HG03521 (cell line): ENCODE measurements around the gene FAXDC2.

ENCODE experiments used
- ATAC-seq: cut with Tn5 transposase; IDR thresholded peaks from one replicate; pipeline ENCODE4 v1.9.1; 2021; ENCODE audit warnings: mild to moderate bottlenecking, moderate library complexity; ENCODE audit not compliant: unreplicated experiment

FAXDC2 gene

GRCh38 chr5:154800582-154800981 lies 49.8 kb downstream of the FAXDC2 start:
- no peak for ATAC-seq

DNA sequence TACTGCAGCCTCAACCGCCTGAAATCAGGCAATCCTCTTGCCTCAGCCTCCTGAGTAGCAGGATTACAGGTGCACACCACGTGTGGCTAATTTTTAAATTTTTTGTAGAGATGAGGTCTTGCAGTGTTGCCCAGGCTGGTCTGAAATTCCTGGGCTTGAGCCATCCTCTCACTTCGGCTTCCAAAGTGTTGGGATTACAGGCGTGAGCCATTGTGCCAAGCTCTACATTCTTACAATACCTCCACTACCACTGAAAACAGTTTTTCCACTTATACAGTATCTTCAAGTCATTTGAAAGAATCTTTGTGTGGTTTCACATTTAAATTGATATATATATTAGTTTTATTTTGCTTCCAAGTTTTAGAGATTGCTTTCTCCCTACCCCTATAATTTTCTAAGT lies 52.6 kb downstream of the FAXDC2 start:
- ATAC-seq = no peak

DNA sequence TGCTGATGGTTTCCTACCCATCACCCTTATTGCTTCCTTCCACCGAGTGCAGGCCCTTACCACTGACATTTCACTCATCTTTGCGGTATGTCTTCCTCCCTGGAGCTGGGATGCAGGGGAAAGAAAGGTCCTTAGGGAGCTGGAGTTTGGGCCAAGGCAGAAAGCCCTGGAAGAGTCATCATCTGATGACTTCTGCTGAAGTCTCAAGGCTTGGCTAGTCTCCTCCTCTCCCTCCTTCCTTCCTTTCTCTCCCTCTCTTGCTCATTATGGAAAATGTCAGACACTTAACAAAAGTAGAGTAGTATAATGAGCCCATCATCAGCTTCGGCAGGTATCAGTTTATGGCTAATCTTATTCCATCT lies 55.2 kb downstream of the FAXDC2 start:
- ATAC-seq = no peak

DNA sequence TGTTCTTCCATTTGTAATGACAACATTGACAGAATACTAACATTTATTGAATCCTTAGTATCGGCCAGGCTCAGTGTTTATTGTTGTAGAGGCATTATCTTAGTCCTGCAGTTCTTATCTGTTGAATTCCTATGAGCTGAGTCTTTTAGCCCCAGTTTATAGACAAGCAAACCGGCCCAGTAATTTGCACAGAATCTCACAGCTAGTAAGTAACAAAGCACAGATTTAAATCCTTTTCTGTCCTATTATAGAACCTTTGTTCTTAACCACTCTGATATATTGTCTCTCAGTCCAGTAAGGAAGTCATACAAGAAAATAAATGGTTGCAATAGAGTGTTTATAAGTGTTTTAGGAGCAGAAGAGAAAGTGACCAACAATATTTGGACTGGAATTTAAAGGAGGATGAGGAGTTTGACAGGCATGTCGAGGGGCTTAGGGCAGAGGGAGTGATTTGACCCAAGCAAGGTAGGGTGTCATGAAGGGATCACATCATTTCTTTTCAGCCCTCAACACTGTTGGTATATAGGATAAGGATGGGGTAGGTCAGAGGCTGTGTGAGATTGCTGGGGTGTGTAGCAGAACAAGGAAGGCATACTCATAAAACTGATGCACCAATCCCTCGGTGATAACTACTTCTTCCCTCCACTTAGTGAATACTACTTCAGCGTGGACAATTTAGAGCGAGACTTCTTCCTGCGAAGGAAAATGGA lies 55.7 kb downstream of the FAXDC2 start:
- no peak for ATAC-seq

DNA sequence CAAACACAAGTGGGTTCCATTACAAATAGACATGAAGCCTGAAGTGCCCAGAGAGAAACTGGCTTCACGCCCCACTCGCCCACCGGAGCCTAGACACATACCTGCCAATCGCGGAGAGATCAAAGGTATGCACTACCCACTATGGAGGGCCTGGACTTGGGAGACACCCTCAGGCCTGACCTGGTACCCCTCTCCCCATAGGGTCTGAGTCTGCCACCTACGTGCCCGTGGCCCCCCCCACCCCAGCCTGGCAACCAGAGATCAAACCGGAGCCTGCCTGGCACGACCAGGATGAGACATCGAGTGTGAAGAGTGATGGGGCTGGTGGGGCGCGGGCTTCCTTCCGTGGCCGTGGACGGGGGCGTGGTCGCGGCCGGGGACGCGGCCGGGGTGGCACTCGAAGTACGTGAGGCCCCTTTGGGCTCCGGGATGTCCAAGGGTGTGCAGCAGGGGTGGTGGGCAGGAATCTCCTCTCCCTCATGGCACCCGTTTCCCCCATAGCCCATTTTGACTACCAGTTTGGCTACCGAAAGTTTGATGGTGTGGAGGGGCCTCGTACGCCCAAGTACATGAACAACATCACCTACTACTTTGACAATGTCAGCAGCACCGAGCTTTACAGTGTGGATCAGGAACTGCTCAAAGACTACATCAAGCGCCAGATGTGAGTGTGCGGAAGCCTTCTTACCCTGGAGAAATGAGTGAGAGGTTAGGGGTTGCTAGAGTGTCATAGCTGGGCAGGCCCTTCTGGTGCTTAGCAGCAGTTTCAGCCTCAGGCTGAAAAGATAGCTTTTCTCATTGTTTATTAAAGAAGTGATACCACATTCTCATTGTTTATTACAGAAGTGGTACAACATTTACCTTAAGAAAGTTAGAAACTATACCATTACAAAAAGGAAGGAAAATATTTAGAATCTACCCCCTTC lies 56.5 kb downstream of the FAXDC2 start:
- no peak for ATAC-seq

DNA sequence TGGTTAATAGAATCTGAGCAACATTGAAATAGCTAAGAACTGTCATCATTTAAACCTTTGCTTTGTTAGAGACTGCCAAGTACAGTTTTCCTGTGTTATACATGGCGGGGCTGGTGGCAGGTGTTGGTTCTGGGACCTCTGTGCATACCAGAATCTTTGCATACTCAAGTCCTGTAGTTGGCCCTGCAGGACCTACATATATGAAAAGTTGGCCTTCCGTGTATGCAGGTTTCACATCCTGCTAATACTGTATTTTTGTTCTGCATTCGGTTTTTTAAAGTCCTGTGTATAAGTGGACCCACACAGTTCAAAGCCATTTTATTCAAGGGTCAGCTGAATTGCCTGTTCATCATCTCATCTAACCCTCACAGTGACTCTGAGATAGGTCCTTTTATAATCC lies 58.9 kb downstream of the FAXDC2 start:
- peak; percentile 86 for ATAC-seq

- ATAC-seq = no peak
Measured at GRCh38 chr5:154788212-154788611, 62.2 kb downstream of the FAXDC2 start.

- ATAC-seq = no peak
Measured at GRCh38 chr5:154786414-154786813, 64.0 kb downstream of the FAXDC2 start.

GRCh38 chr5:154784856-154785255 lies 65.5 kb downstream of the FAXDC2 start:
- ATAC-seq = no peak

DNA sequence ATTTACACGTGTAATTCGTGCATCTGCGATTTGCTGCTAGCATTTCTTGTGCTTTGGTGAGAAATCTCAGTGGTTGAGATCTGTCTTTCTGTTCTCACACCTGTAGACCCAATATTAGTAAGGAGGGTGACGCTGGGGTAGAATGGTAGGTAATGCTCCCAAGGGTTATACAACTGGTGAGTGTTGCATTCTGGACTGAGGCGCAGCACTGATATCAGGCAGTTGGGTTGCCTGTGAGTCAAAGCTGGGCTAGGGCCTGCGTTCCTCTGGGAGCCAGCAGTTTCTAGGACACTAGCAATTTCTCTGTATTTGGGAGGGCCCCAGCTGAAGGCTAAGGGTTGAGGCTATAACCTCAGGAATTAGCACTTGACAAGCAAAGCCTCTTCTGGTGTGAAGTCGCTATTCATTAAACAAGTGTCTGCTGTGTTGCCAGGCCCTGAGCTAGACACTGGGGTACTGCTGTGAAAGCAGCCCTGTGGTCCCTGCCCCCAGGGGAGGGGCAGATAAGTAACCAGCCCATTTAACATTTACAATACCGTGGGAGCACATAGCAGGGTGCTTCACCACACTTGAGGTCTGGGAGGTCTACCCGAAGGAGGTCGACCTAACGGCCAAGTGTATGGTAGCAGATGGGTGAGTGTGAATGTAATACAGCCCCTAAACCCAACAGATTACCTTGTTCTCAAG lies 66.5 kb downstream of the FAXDC2 start:
- peak; percentile 58 for ATAC-seq

DNA sequence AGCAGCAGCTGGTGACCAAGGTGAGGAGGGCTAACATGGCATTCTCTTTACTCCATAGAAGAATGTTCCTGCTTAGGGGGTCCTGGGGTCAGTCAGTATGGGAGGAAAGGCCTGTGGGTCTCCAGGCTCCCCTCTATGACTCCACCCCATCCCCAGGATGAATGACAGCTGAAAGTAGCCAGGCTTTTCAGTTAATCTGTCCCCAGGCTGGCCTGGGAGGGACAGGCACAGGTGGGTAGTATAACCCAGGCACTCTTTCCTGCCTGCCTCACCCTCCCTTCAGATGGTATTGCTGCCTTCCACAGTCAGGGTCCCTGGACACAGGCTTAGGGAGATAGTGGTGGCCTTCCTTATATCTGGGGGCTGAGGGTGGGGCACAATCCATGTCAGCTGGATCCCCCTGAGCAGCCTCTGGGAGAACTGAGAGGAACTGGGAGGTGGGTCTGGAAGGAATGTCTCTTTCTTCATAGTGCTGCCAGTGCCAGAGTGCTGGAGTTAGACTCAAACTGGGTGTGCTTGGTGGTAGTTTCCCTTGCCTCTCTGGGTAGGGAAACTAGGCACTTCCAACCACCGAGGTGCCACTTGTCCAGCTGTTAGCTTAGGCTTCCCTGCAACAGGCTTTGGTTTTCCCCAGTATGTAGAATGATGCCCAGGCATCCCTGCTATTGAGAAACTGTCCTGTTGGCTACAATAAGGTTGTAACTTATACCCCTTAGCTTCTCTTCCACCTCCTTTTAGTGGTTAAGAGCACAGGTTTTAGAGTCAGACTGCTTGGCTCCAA lies 67.4 kb downstream of the FAXDC2 start:
- peak; percentile 2 for ATAC-seq

- ATAC-seq = no peak
Measured at GRCh38 chr5:154782326-154782725, 68.1 kb downstream of the FAXDC2 start.

- no peak for ATAC-seq
Measured at GRCh38 chr5:154780128-154780527, 70.3 kb downstream of the FAXDC2 start.

DNA sequence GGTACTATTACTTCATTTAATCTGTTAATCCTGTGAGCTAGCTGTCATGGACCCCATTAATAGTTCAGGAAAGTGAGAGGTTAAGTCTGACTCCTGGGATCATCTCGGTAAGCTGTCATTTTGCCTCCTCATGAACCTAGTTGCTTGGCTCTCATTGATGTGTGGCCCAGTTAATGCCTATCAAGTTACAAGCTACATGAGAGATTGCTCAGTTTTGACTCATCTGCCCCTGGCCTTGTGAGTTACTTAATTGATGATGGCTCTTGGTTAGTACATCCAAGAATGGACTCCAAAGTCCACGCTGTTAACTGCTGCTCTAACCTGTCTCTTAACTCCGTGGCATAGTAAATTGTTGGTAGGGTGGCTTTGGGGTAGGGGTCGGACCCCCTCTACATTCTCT lies 71.3 kb downstream of the FAXDC2 start:
- ATAC-seq = no peak

- ATAC-seq = no peak
Measured at GRCh38 chr5:154778534-154778933, 71.9 kb downstream of the FAXDC2 start.

DNA sequence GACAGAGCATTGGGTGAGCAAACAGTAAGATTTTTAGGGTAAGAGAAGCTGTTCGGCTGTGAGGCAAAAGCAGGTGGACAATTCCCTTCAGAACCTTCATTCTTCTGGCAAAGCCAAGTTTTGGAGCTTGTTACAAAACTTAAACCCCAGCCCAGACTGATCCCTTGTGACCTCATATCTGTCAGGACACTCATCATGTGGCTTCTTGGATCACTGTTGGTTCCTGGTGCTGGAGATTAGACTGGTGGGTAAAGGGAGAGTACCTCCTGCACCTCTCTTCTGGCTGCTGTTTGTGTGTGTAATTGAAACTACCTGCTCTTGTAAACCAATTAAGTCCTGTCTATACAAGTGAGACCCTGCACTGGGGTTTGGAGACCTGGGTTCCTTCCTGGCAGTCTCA lies 74.2 kb downstream of the FAXDC2 start:
- ATAC-seq = no peak

- ATAC-seq = no peak
Measured at GRCh38 chr5:154773326-154773725, 77.1 kb downstream of the FAXDC2 start.

- ATAC-seq = no peak
Measured at GRCh38 chr5:154771383-154771901, 79.0 kb downstream of the FAXDC2 start.

DNA sequence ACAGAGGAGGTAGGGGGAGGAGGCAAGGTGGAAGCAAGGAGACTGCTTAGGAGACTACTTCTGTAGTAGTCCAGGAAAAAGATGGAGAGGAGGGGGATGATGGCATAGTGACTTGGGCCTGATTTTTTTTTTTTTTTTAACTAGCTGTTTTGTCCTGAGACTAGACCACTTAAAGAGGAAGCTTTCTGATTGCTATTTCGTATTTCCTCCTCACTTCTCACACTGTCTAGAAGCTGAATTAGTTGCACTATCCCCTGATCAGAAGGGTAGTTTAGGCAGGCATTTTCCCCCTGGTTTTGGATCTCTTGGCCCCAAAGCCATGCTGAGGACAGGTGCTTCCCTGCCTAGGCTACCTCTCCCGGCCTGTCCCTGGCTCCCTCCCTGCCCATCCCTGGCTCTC lies 80.3 kb downstream of the FAXDC2 start:
- no peak for ATAC-seq
